ENCODE measurements around the gene NCMAP. TPM values are rescaled to one million over a fixed set of nuclear protein-coding genes. Genes with fewer than 3 reads are reported as not detected.

Gene NCMAP
- total and polyA plus RNA-seq, 7 donors: 0.04 to 0.14 (median 0.06) TPM; not detected in 4

DNA sequence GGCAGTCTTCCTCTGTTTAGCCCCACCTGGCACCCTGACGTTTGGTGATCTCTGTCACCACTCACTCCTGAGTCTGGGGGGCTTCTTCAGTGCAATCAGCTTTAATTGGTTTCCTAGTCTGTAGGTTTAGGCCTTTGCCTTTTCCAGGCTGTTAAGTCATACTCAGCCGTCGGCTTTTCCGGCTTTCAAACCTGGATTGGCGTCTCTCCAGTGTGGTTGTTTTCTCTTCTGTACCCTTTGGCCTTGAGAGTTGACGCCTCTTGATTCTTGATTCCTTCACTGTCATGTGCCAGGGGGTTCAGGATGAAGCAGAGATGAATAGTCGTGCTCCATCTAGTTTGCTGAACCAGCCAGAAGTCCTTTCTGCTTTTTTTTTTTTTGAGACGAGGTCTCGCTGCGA is 24.9 kb downstream of the NCMAP start:
- H3K4me1 ChIP-seq: no peaks in the 10 kb centered on the region
- ATAC-seq (no peak), DNase-seq (no peak)
- H3K4me3 ChIP-seq: no peak overlapping the region
- intact Hi-C loops (cut with DNase I): no loop called here
- no peaks in the 10 kb centered on the region for H3K27me3 ChIP-seq (ENCODE audit: insufficient read depth in 3 of 3, low read length in 2 of 3)
- WGBS, 3 donors: 73 to 79% (median 74%) methylated on average over 10 of the region's 10 CpGs
- no peaks in the 10 kb centered on the region for H3K36me3 ChIP-seq (ENCODE audit: insufficient read depth in 1 of 2, low read depth in 1 of 2)
- H3K27ac ChIP-seq: no peak overlapping the region
- TF ChIP-seq CTCF (IDR thresholded peaks at IDR 0.05): no peak
- H3K9me3 ChIP-seq: no peaks in the 10 kb centered on the region

DNA sequence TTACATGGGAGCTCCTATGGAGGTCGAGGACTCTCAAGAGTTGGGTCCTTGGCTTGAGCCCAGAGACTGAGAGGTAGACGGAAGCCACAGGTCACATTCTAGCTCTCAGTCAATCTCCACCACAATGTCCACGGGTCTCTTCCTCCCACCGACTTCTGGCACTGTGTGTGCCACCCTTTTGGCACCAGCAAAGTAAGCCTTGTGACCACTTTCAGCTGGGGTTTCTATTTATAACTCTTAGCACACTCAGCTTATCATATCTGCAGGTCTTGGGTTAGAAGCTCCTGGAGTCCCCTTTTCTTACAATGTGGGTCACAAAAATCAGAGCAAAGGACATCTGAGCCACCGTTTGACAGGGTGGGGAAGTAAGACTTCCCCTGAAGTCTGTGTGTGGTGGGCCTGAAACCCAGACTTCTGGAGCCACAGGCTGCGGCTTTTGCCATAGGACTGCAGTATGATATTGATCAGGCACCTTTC is 28.3 kb downstream of the NCMAP start:
- H3K4me3 ChIP-seq: no peak overlapping the region
- intact Hi-C loops (cut with DNase I): no loop called here
- H3K27ac ChIP-seq: no peak overlapping the region
- ATAC-seq (no peak), DNase-seq (no peak)
- 36 to 60% (median 40%) methylated on average over 6 of the region's 6 CpGs for WGBS, 3 donors
- H3K4me1 ChIP-seq: no peaks in the 10 kb centered on the region
- H3K36me3 ChIP-seq (ENCODE audit: insufficient read depth in 1 of 2, low read depth in 1 of 2): no peaks in the 10 kb centered on the region
- TF ChIP-seq CTCF (IDR thresholded peaks at IDR 0.05): no peak
- H3K9me3 ChIP-seq: no peaks in the 10 kb centered on the region
- H3K27me3 ChIP-seq (ENCODE audit: insufficient read depth in 3 of 3, low read length in 2 of 3): no peaks in the 10 kb centered on the region

DNA sequence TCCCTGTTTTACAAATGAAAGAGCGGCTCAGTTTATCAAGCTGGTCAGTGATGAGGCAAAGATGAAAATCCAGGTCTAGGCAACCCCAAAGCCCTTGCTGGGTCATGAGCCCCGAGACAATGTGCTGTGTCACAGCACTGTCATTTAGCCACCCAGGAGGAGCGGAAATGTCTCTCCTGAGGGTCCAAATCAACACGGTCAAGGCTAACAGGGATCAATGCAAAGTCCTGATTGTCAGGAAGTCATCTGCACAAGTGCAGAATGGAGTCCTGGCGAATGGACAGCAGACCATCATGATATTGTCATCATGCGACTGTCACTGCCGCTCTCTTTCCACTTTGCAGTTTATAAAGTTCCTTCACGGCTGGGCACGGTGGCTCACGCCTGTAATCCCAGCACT is 30.2 kb downstream of the NCMAP start:
- no peak for TF ChIP-seq CTCF (IDR thresholded peaks at IDR 0.05)
- Histone ChIP-seq H3K27me3 (ENCODE audit: insufficient read depth in 3 of 3, low read length in 2 of 3) (no peaks in the 10 kb centered on the region), H3K4me3 (no peak overlapping the region), H3K27ac (no peak overlapping the region), H3K9me3 (no peaks in the 10 kb centered on the region), H3K36me3 (ENCODE audit: insufficient read depth in 1 of 2, low read depth in 1 of 2) (no peaks in the 10 kb centered on the region), H3K4me1 (no peaks in the 10 kb centered on the region)
- no peak for DNase-seq
- ATAC-seq: no peak
- WGBS, 3 donors: 77 to 80% (median 78%) methylated on average over 10 of the region's 10 CpGs
- intact Hi-C loops (cut with DNase I): no loop called here

- ATAC-seq: no peak
- DNase-seq: no peak
- 31 to 39% (median 32%) methylated on average over 9 of the region's 9 CpGs for WGBS, 3 donors
- no peaks in the 10 kb centered on the region for H3K36me3 ChIP-seq (ENCODE audit: insufficient read depth in 1 of 2, low read depth in 1 of 2)
- H3K27ac ChIP-seq: no peak overlapping the region
- peak; percentile 50 for TF ChIP-seq CTCF (IDR thresholded peaks at IDR 0.05)
- no peaks in the 10 kb centered on the region for H3K9me3 ChIP-seq
- intact Hi-C loops (cut with DNase I): no loop called here
- H3K4me3 ChIP-seq: no peak overlapping the region
- H3K27me3 ChIP-seq (ENCODE audit: insufficient read depth in 3 of 3, low read length in 2 of 3): peaks cover 0 to 3% (median 0%) of the 10 kb centered on the region in 3 donors
- no peaks in the 10 kb centered on the region for H3K4me1 ChIP-seq
Observed at GRCh38 chr1:24586970-24587820, 31.3 kb downstream of the NCMAP start.

All from psoas muscle (tissue), 8 donors.